GM23338 (cell line): ENCODE results near the gene ZDHHC3. TPM values are rescaled to one million over a fixed set of nuclear protein-coding genes. Genes with fewer than 3 reads are reported as not detected.

Source experiments
- ATAC-seq: fragments of 200-7000 bp; cut with Tn5 transposase; 3 replicates; pipeline ENCODE4 v1.9.1; 2020
- DNase-seq: peaks from one replicate; pipeline ENCODE4 v3.0.0-alpha.2; 2015; ENCODE audit warnings: low spot score
- H2AFZ ChIP-seq: fragments of 200-600 bp; sonication (generic); 2 replicates; pipeline ENCODE4 v1.8.0; 2016; ENCODE audit warnings: antibody characterized with exemption, mild to moderate bottlenecking, moderate library complexity
- H3F3A ChIP-seq: fragments of 200-600 bp; sonication (generic); replicated peaks from 2 replicates; pipeline ENCODE4 v1.8.0; 2017; ENCODE audit warnings: antibody characterized with exemption, mixed run types, low read depth
- H3K27ac ChIP-seq: fragments of 200-600 bp; sonication (generic); 2 replicates; pipeline ENCODE4 v1.6.1; 2016; ENCODE audit warnings: low read depth
- H3K27me3 ChIP-seq: fragments of 200-600 bp; sonication (generic); 2 replicates; pipeline ENCODE4 v1.8.0; 2016; ENCODE audit warnings: mild to moderate bottlenecking, mixed run types, moderate library complexity; ENCODE audit not compliant: insufficient read depth
- H3K36me3 ChIP-seq: fragments of 200-600 bp; sonication (generic); 2 replicates; pipeline ENCODE4 v1.8.0; 2016; ENCODE audit warnings: mild to moderate bottlenecking; ENCODE audit not compliant: insufficient read depth
- H3K4me1 ChIP-seq: fragments of 200-600 bp; sonication (generic); 2 replicates; pipeline ENCODE4 v1.8.0; 2016; ENCODE audit warnings: mild to moderate bottlenecking, moderate library complexity; ENCODE audit not compliant: insufficient read depth
- H3K4me2 ChIP-seq: fragments of 200-600 bp; sonication (generic); 2 replicates; pipeline ENCODE4 v1.7.1; 2017; ENCODE audit warnings: mixed run types
- H3K4me3 ChIP-seq: fragments of 200-600 bp; sonication (generic); 2 replicates; pipeline ENCODE4 v1.6.1; 2016; ENCODE audit warnings: mixed run types
- H3K79me2 ChIP-seq: fragments of 200-600 bp; sonication (generic); replicated peaks from 2 replicates; pipeline ENCODE4 v1.8.0; 2017; ENCODE audit warnings: mild to moderate bottlenecking; ENCODE audit not compliant: insufficient read depth
- H3K9me2 ChIP-seq: fragments of 200-600 bp; sonication (generic); 2 replicates; pipeline ENCODE4 v1.8.0; 2017; ENCODE audit not compliant: insufficient read depth
- H4K20me1 ChIP-seq: fragments of 200-600 bp; sonication (generic); replicated peaks from 2 replicates; pipeline ENCODE4 v1.8.0; 2017; ENCODE audit warnings: mild to moderate bottlenecking; ENCODE audit not compliant: insufficient read depth
- H3K27ac Mint-ChIP-seq: 2 replicates; pipeline ENCODE4 v1.8.0; 2020; ENCODE audit warnings: inconsistent platforms, mild to moderate bottlenecking, moderate library complexity, mixed read lengths
- H3K27me3 Mint-ChIP-seq: 3 replicates; pipeline ENCODE4 v1.8.0; 2022; ENCODE audit warnings: low read depth, mild to moderate bottlenecking, moderate library complexity, mixed read lengths, inconsistent platforms; ENCODE audit not compliant: insufficient read depth, poor library complexity
- H3K36me3 Mint-ChIP-seq: 3 replicates; pipeline ENCODE4 v1.8.0; 2021; ENCODE audit warnings: low read depth, mild to moderate bottlenecking, inconsistent platforms, moderate library complexity, mixed read lengths
- H3K4me1 Mint-ChIP-seq: 3 replicates; pipeline ENCODE4 v1.8.0; 2020; ENCODE audit warnings: mild to moderate bottlenecking, inconsistent platforms, mixed read lengths
- H3K4me3 Mint-ChIP-seq: 3 replicates; pipeline ENCODE4 v1.8.0; 2021; ENCODE audit warnings: moderate library complexity, mild to moderate bottlenecking, inconsistent platforms, mixed read lengths
- H3K9me3 Mint-ChIP-seq: 3 replicates; pipeline ENCODE4 v1.8.0; 2020; ENCODE audit warnings: moderate library complexity, mild to moderate bottlenecking, inconsistent platforms, mixed read lengths
- CREB1 ChIP-seq: fragments of 250-450 bp; sonication (Bioruptor Pico); IDR thresholded peaks from 2 replicates; pipeline ENCODE4 v1.5.0; 2020; ENCODE audit warnings: low read depth, mild to moderate bottlenecking, moderate library complexity
- ETS1 ChIP-seq: IDR thresholded peaks from 2 replicates; pipeline ENCODE4 v1.6.1; 2016; ENCODE audit warnings: antibody characterized with exemption
- EZH2phosphoT487 ChIP-seq: fragments of 200-600 bp; sonication (generic); IDR thresholded peaks from one replicate; pipeline ENCODE4 v1.8.1; 2018; ENCODE audit warnings: antibody characterized with exemption; ENCODE audit not compliant: unreplicated experiment
- JUNB ChIP-seq: IDR thresholded peaks from one replicate; pipeline ENCODE4 v1.6.1; 2016; ENCODE audit warnings: antibody characterized with exemption; ENCODE audit not compliant: unreplicated experiment
- STAT1 ChIP-seq: IDR thresholded peaks from one replicate; pipeline ENCODE4 v1.6.1; 2016; ENCODE audit warnings: antibody characterized with exemption; ENCODE audit not compliant: unreplicated experiment
- ZNF331 ChIP-seq: fragments of 250-450 bp; sonication (Bioruptor Pico); IDR thresholded peaks from 2 replicates; pipeline ENCODE4 v1.5.0; 2020; ENCODE audit warnings: low read depth, mild to moderate bottlenecking, moderate library complexity
- ZNF462 ChIP-seq: fragments of 250-450 bp; sonication (Bioruptor Pico); IDR thresholded peaks from 2 replicates; pipeline ENCODE4 v1.5.0; 2020; ENCODE audit warnings: mild to moderate bottlenecking, moderate library complexity
- polyA plus RNA-seq: library from polyadenylated mRNA; unstranded; fragments of >200 nt; fragmentation: Nextera tagmentation; extraction: Ambion mirVana; gene quantifications from 2 replicates; pipeline ENCODE4 v1.2.1, GENCODE V29; 2016
- total RNA-seq: library from RNA; depleted of rRNA; stranded (reverse); fragments of >200 nt; shearing (Covaris generic); gene quantifications from 2 replicates; pipeline ENCODE4 v1.2.3, GENCODE V29; 2014

The ZDHHC3 gene
- total and polyA plus RNA-seq, 2 experiments from 2014 or later: 28.9 to 84.2 TPM

GRCh38 chr3:44932271-44932670 is 43.7 kb downstream of the ZDHHC3 start:
- no peak for DNase-seq
- H3K79me2 ChIP-seq: no peaks in the 10 kb centered on the region; the same call in 1 of the 2 replicates
- Mint-ChIP-seq H3K36me3 (peaks cover 49% of the 10 kb centered on the region), H3K4me3 (no peak overlapping the region), H3K27me3 (peaks cover 8% of the 10 kb centered on the region), H3K4me1 (peaks cover 15% of the 10 kb centered on the region), H3K27ac (no peak overlapping the region), H3K9me3 (no peaks in the 10 kb centered on the region)
- no peaks in the 10 kb centered on the region for H3F3A ChIP-seq
- H3K27me3 ChIP-seq: no peaks in the 10 kb centered on the region
- no peak for ATAC-seq
- H3K36me3 ChIP-seq: peaks cover 11% of the 10 kb centered on the region; the same call in 1 of the 2 replicates
- no peak for TF ChIP-seq STAT1
- TF ChIP-seq JUNB: no peak
- TF ChIP-seq ZNF462 (CRISPR knock-in tag): no peak
- no peak for TF ChIP-seq ETS1
- TF ChIP-seq EZH2phosphoT487: no peak
- TF ChIP-seq CREB1 (CRISPR knock-in tag): no peak
- no peak for TF ChIP-seq ZNF331
- no peak overlapping the region for H3K4me3 ChIP-seq
- H3K27ac ChIP-seq: no peak overlapping the region
- no peak overlapping the region for H3K4me2 ChIP-seq
- no peaks in the 10 kb centered on the region for H3K4me1 ChIP-seq
- H4K20me1 ChIP-seq: 0 out of 2 replicates have a peak, but pooled peaks cover 2% of the 10 kb centered on the region
- no peaks in the 10 kb centered on the region for H3K9me2 ChIP-seq
- no peak overlapping the region for H2AFZ ChIP-seq
